ENCODE results near the gene MAP4K2.

Gene MAP4K2

DNA sequence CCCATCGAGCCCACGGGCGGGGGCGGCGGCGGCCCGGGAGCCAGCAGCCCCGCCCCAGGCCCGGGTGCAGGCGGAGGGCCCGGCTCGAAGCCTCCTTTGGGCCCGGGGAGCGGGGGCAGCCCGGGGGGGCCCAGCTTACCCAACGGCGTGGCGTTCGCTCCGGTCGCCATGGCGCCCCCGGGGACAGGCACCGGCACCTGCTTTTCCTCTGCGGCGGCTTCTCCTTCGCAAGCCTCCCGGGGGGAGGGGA is 24.9 kb downstream of the MAP4K2 start:
- TF ChIP-seq FOXM1 (IDR thresholded peaks at IDR 0.05; ENCODE audit: borderline replicate concordance, low read depth), result no peak
- no peak for TF ChIP-seq YY1 (IDR thresholded peaks at IDR 0.05; ENCODE audit: low read depth)
- TF ChIP-seq, protein P1, sequence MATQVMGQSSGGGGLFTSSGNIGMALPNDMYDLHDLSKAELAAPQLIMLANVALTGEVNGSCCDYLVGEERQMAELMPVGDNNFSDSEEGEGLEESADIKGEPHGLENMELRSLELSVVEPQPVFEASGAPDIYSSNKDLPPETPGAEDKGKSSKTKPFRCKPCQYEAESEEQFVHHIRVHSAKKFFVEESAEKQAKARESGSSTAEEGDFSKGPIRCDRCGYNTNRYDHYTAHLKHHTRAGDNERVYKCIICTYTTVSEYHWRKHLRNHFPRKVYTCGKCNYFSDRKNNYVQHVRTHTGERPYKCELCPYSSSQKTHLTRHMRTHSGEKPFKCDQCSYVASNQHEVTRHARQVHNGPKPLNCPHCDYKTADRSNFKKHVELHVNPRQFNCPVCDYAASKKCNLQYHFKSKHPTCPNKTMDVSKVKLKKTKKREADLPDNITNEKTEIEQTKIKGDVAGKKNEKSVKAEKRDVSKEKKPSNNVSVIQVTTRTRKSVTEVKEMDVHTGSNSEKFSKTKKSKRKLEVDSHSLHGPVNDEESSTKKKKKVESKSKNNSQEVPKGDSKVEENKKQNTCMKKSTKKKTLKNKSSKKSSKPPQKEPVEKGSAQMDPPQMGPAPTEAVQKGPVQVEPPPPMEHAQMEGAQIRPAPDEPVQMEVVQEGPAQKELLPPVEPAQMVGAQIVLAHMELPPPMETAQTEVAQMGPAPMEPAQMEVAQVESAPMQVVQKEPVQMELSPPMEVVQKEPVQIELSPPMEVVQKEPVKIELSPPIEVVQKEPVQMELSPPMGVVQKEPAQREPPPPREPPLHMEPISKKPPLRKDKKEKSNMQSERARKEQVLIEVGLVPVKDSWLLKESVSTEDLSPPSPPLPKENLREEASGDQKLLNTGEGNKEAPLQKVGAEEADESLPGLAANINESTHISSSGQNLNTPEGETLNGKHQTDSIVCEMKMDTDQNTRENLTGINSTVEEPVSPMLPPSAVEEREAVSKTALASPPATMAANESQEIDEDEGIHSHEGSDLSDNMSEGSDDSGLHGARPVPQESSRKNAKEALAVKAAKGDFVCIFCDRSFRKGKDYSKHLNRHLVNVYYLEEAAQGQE (IDR thresholded peaks at IDR 0.05; ENCODE audit: low read depth), result no peak

DNA sequence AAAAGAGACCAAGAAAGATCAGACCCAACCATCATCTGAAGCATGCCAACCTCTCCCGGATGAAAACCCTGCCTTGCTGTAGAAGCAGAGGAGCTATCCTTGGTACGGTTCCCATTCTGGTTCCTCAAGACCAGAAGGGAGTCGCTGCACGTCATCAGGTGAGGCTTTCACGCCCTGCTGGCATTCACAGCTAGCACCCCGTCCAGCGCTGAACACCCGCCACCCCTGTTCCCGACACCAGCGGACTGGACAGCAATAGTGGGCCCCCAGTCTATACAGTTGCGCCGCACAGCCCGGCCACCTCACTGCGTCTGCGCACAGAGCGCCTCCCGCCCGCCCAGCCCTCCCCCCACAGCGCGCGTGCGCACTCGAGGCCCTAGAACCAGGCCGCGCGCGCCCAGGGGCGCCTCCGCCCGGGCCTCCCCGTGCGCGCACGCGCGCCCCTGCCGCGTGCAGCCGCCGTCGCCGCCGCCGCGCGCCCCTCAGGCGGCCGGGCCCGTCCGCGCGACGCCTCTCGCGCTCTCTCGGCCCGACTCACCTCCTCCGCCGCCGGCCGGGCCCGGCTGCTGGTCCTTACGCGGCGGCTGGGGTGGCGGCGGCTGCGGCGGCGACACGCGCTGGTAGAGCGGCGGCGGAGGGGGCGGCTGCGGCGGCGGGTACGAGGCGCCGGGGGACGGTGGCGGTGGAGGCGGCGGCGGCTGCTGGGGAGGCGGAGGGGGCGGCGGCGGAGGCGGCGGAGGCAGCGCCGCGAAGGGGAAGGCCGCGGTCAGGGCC is 25.4 kb downstream of the MAP4K2 start:
- no peak for TF ChIP-seq CEBPB (IDR thresholded peaks at IDR 0.05)
- TF ChIP-seq, protein P1 (IDR thresholded peaks at IDR 0.05; ENCODE audit: low read depth), result peak; percentile 77

DNA sequence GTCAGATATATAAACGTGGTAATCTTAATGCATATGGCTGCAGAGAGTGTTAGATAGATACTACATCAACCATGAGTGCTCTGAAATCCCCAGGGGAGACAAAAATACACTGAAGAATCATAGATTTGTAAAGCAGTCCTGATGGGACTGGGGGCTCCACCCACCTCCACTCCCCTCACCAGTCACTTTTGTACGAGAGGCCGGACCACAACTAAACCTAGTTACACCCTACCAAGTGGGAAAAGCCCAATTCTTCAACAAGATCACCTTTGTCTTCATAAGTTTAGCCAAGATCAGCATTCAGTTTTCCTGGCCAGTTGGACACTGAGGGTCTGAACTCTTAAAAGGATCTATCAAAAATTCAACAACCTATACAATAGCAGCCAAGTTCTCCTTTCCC is 26.1 kb downstream of the MAP4K2 start:
- TF ChIP-seq YY1 (IDR thresholded peaks at IDR 0.05; ENCODE audit: low read depth), result no peak
- TF ChIP-seq EGR1 (IDR thresholded peaks at IDR 0.05), result no peak
- no peak for TF ChIP-seq EP300 (IDR thresholded peaks at IDR 0.05; ENCODE audit: borderline replicate concordance)
- TF ChIP-seq CEBPB (IDR thresholded peaks at IDR 0.05), result no peak
- TF ChIP-seq, protein P2, sequence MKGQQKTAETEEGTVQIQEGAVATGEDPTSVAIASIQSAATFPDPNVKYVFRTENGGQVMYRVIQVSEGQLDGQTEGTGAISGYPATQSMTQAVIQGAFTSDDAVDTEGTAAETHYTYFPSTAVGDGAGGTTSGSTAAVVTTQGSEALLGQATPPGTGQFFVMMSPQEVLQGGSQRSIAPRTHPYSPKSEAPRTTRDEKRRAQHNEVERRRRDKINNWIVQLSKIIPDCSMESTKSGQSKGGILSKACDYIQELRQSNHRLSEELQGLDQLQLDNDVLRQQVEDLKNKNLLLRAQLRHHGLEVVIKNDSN (IDR thresholded peaks at IDR 0.05), result no peak
- no peak for TF ChIP-seq CREB1 (IDR thresholded peaks at IDR 0.05; ENCODE audit: low read depth)
- TF ChIP-seq, protein P3, sequence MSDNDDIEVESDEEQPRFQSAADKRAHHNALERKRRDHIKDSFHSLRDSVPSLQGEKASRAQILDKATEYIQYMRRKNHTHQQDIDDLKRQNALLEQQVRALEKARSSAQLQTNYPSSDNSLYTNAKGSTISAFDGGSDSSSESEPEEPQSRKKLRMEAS (IDR thresholded peaks at IDR 0.05), result no peak
- no peak for TF ChIP-seq FOXM1 (IDR thresholded peaks at IDR 0.05; ENCODE audit: borderline replicate concordance, low read depth)

DNA sequence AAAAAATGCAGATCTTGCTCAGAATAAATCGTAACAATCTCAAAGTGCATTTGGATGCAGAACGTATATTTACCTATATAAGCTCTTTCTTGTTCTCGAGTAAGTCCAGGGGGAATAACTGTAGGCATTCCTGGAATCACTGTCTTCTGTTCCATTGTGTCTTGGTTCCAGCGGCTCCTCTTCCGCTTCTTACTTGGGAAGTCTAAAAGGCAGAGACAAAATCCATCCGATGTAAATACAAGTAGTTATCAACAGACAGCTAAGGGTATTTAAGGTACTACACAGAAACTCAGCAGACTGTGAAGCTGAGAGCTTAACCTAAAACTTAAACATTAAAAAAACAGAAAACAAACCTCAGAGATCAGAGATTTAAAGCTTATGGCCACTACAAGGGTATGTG is 26.6 kb downstream of the MAP4K2 start:
- TF ChIP-seq ZBTB7A (IDR thresholded peaks at IDR 0.05; ENCODE audit: low read depth) (no peak), EGR1 (IDR thresholded peaks at IDR 0.05) (no peak), TEAD4 (IDR thresholded peaks at IDR 0.05) (no peak)
- TF ChIP-seq, protein P1 (IDR thresholded peaks at IDR 0.05; ENCODE audit: low read depth), result no peak
- TF ChIP-seq, protein P3 (IDR thresholded peaks at IDR 0.05), result no peak

DNA sequence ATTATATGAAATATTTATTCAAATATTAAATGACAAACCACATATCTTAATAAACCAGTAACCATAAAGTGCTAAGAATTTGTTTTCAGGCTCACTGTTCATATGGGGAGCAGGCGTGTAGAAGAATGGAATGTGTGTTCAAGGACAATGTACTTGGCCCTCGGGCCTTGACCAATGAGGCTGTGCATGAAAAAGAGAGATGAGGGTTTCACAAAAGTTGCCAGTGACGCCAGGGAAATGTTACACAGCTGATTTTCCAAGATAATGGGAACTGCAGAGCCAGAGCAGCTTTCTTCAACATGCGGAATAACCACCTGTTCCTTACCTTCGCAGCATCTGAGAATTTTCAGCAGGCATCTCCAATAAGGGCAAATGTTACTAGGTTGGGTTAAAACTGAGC is 28.9 kb downstream of the MAP4K2 start:
- TF ChIP-seq, protein P1 (IDR thresholded peaks at IDR 0.05; ENCODE audit: low read depth), result no peak
- TF ChIP-seq TAF1 (IDR thresholded peaks at IDR 0.05; ENCODE audit: low read depth) (no peak), TEAD4 (IDR thresholded peaks at IDR 0.05) (no peak), YY1 (IDR thresholded peaks at IDR 0.05; ENCODE audit: low read depth) (no peak), RAD21 (IDR thresholded peaks at IDR 0.05; ENCODE audit: low read depth) (no peak), FOXM1 (IDR thresholded peaks at IDR 0.05; ENCODE audit: borderline replicate concordance, low read depth) (no peak), TCF12 (IDR thresholded peaks at IDR 0.05; ENCODE audit: low read depth) (no peak), CEBPB (IDR thresholded peaks at IDR 0.05) (no peak), ZBTB7A (IDR thresholded peaks at IDR 0.05; ENCODE audit: low read depth) (no peak), EP300 (IDR thresholded peaks at IDR 0.05; ENCODE audit: borderline replicate concordance) (no peak), EGR1 (IDR thresholded peaks at IDR 0.05) (no peak)
- TF ChIP-seq, protein P3 (IDR thresholded peaks at IDR 0.05), result no peak
- TF ChIP-seq, protein P2 (IDR thresholded peaks at IDR 0.05), result no peak
